MM.1S (cell line): ENCODE data around the gene FRMPD2.

Source experiments
- DNase-seq: peaks from one replicate; pipeline ENCODE4 v3.0.0-alpha.2; 2015
- H2AFZ ChIP-seq: fragments of 300-600 bp; sonication (generic); 2 replicates; pipeline ENCODE4 v1.6.0; 2016; ENCODE audit warnings: antibody characterized with exemption, low read length
- H3F3A ChIP-seq: fragments of 300-600 bp; sonication (generic); 2 replicates; pipeline ENCODE4 v1.6.1; 2016; ENCODE audit warnings: mild to moderate bottlenecking, antibody characterized with exemption, low read length, moderate library complexity, mixed read lengths; ENCODE audit not compliant: insufficient read depth
- H3K27ac ChIP-seq: fragments of 300-600 bp; sonication (generic); 2 replicates; pipeline ENCODE4 v1.5.1; 2016; ENCODE audit warnings: mild to moderate bottlenecking, low read length
- H3K27me3 ChIP-seq: fragments of 300-600 bp; sonication (generic); replicated peaks from 2 replicates; pipeline ENCODE4 v1.6.0; 2016; ENCODE audit warnings: low read length; ENCODE audit not compliant: insufficient read depth
- H3K36me3 ChIP-seq: fragments of 300-600 bp; sonication (generic); replicated peaks from 2 replicates; pipeline ENCODE4 v1.6.1; 2016; ENCODE audit warnings: mild to moderate bottlenecking, low read length, mixed read lengths; ENCODE audit not compliant: insufficient read depth
- H3K4me1 ChIP-seq: fragments of 300-600 bp; sonication (generic); 2 replicates; pipeline ENCODE4 v1.6.1; 2016; ENCODE audit warnings: low read length, mixed read lengths
- H3K4me2 ChIP-seq: fragments of 300-600 bp; sonication (generic); 2 replicates; pipeline ENCODE4 v1.6.0; 2016; ENCODE audit warnings: low read depth, low read length
- H3K4me3 ChIP-seq: fragments of 300-600 bp; sonication (generic); 2 replicates; pipeline ENCODE4 v1.5.1; 2016; ENCODE audit warnings: low read length, mixed read lengths
- H3K79me2 ChIP-seq: fragments of 300-600 bp; sonication (generic); 2 replicates; pipeline ENCODE4 v1.6.1; 2016; ENCODE audit warnings: mixed run types, low read length, mixed read lengths
- H3K9ac ChIP-seq: fragments of 300-600 bp; sonication (generic); 2 replicates; pipeline ENCODE4 v1.6.1; 2016; ENCODE audit warnings: low read length, mixed read lengths
- H3K9me2 ChIP-seq: fragments of 300-600 bp; sonication (generic); replicated peaks from 2 replicates; pipeline ENCODE4 v1.6.1; 2016; ENCODE audit warnings: mild to moderate bottlenecking, low read length, mixed read lengths; ENCODE audit not compliant: insufficient read depth
- H3K9me3 ChIP-seq: fragments of 300-600 bp; sonication (generic); replicated peaks from 2 replicates; pipeline ENCODE4 v1.6.1; 2016; ENCODE audit warnings: mild to moderate bottlenecking, low read length, mixed read lengths; ENCODE audit not compliant: insufficient read depth
- H4K20me1 ChIP-seq: fragments of 300-600 bp; sonication (generic); 2 replicates; pipeline ENCODE4 v1.6.1; 2016; ENCODE audit warnings: mild to moderate bottlenecking, low read length, moderate library complexity, mixed read lengths; ENCODE audit not compliant: insufficient read depth
- EZH2 ChIP-seq: fragments of 300-600 bp; sonication (generic); optimal IDR thresholded peaks from 2 replicates; pipeline ENCODE3; 2017; ENCODE audit warnings: low read depth, mild to moderate bottlenecking, antibody characterized with exemption, low read length, mixed read lengths
- EZH2phosphoT487 ChIP-seq: fragments of 300-600 bp; sonication (generic); IDR thresholded peaks from 2 replicates; pipeline ENCODE4 v1.6.1; 2018; ENCODE audit warnings: antibody characterized with exemption, low read length
- TF ChIP-seq, protein P1 (sequence below): fragments of 300-600 bp; sonication (generic); IDR thresholded peaks from 2 replicates; pipeline ENCODE4 v1.5.1; 2016; ENCODE audit warnings: antibody characterized with exemption, low read length, mixed read lengths

Gene FRMPD2

DNA sequence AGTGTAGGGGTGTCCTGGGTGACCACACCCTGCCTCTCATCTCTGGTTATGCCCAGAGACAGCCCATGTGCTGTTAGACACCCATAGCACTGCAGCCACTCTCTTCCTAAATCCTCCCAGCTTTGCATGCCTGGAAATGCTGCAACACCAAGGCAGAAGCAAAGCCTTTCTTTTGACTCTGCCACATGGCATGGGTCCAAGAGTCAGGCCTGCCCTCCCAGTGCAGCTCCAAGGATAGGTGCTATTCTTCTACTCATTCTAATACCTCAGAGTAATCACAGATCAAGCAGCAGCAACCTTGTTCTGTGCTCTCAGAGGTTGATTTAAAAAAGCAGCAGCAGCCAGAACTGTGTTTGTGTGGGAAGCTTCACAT lies 23.4 kb downstream of the FRMPD2 start:
- H3K4me3 ChIP-seq, result no peak overlapping the region
- H3K9me2 ChIP-seq, result no peaks in the 10 kb centered on the region
- H3K27ac ChIP-seq, result no peak overlapping the region
- H2AFZ ChIP-seq, result no peak overlapping the region
- H3K27me3 ChIP-seq, result no peaks in the 10 kb centered on the region
- no peak for DNase-seq
- no peaks in the 10 kb centered on the region for H3K36me3 ChIP-seq
- no peaks in the 10 kb centered on the region for H3F3A ChIP-seq
- H3K4me1 ChIP-seq, result no peaks in the 10 kb centered on the region
- TF ChIP-seq EZH2, result no peak
- TF ChIP-seq, protein P1, sequence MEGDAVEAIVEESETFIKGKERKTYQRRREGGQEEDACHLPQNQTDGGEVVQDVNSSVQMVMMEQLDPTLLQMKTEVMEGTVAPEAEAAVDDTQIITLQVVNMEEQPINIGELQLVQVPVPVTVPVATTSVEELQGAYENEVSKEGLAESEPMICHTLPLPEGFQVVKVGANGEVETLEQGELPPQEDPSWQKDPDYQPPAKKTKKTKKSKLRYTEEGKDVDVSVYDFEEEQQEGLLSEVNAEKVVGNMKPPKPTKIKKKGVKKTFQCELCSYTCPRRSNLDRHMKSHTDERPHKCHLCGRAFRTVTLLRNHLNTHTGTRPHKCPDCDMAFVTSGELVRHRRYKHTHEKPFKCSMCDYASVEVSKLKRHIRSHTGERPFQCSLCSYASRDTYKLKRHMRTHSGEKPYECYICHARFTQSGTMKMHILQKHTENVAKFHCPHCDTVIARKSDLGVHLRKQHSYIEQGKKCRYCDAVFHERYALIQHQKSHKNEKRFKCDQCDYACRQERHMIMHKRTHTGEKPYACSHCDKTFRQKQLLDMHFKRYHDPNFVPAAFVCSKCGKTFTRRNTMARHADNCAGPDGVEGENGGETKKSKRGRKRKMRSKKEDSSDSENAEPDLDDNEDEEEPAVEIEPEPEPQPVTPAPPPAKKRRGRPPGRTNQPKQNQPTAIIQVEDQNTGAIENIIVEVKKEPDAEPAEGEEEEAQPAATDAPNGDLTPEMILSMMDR, result no peak
- TF ChIP-seq EZH2phosphoT487, result no peak
- no peak overlapping the region for H3K4me2 ChIP-seq
- H3K9ac ChIP-seq, result no peak overlapping the region
- no peaks in the 10 kb centered on the region for H4K20me1 ChIP-seq
- no peaks in the 10 kb centered on the region for H3K9me3 ChIP-seq
- H3K79me2 ChIP-seq, result no peaks in the 10 kb centered on the region

DNA sequence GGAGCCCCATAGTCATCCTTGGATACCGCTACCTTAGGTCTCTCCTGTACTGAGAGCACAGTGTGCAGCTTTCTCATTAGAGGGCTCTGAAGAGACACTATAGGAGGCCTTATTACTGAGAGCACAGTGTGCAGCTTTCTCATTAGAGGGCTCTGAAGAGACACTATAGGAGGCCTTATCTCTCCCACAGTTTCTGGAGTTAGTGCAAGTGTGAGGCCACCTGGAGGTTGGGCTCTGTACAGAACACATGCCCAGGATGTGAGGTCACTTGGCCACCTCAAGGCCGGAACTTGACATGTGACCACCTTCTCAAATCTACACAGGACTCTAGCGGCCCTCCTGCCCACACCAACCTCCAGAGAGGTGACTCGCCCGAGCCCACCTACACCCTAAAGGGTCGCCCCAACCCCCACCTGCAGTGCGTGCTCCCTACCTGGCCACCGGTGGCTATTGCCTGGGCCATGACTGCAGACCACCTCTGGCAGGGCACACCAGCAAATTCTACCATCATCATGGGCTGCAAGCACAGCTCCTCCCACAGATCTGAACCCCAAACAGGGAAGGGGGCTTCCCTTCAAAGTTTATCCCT lies 24.6 kb downstream of the FRMPD2 start:
- Histone ChIP-seq H3K36me3 (no peaks in the 10 kb centered on the region), H3K4me2 (no peak overlapping the region), H3K9me3 (no peaks in the 10 kb centered on the region), H3K79me2 (no peaks in the 10 kb centered on the region), H3F3A (no peaks in the 10 kb centered on the region), H3K27ac (no peak overlapping the region), H3K9ac (no peak overlapping the region), H3K4me3 (no peak overlapping the region), H3K4me1 (no peaks in the 10 kb centered on the region), H3K9me2 (no peaks in the 10 kb centered on the region), H2AFZ (no peak overlapping the region), H3K27me3 (no peaks in the 10 kb centered on the region), H4K20me1 (no peaks in the 10 kb centered on the region)
- no peak for TF ChIP-seq EZH2
- no peak for TF ChIP-seq EZH2phosphoT487
- TF ChIP-seq, protein P1, result no peak
- DNase-seq, result no peak

DNA sequence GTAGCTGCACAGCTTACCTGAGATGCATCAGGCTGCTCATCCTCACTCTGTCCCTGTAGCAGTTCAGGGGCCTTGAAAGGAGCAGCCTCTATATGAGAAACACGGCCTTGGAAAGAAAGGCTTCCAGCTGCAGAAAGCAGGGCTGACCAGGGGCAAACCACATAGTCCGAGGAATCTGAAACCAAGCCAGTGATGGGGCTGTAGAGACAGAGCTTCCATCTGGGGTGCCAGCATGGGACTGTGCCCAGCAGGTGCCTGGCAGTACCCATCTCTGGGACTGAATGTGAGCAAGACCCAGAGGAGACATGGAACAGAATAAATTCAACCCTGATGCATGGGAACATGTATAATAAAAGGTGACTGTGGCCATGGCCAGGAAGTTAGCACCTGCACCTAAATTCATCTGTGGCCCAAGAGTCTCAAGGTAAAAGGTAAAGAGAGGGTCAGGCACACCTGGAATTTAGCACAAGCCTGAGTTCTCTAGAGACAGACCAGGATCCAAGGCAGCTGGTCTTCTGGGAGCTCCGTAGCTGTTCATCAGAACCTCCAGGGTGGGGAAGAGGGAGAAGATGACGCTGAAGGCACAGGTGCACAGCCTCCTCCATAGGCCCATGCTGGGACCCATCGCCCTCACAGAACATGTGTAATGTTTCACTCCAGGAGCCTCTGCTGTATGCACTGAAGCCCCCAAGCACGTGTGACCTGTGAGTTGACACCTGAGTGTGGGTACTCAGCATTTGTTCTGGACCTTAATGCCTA lies 25.3 kb downstream of the FRMPD2 start:
- DNase-seq, result no peak
- no peaks in the 10 kb centered on the region for H3K9me3 ChIP-seq
- H3K4me2 ChIP-seq, result no peak overlapping the region
- H3K79me2 ChIP-seq, result no peaks in the 10 kb centered on the region
- no peaks in the 10 kb centered on the region for H3K36me3 ChIP-seq
- H3F3A ChIP-seq, result no peaks in the 10 kb centered on the region
- no peaks in the 10 kb centered on the region for H3K27me3 ChIP-seq
- no peak overlapping the region for H3K9ac ChIP-seq
- no peak overlapping the region for H2AFZ ChIP-seq
- H3K27ac ChIP-seq, result no peak overlapping the region
- no peak overlapping the region for H3K4me3 ChIP-seq
- no peaks in the 10 kb centered on the region for H3K9me2 ChIP-seq
- H3K4me1 ChIP-seq, result no peaks in the 10 kb centered on the region
- H4K20me1 ChIP-seq, result no peaks in the 10 kb centered on the region
- TF ChIP-seq EZH2phosphoT487 (no peak), EZH2 (no peak)
- TF ChIP-seq, protein P1, result no peak
